Stimulated activated memory B cell treated with anti-CD40 and anti-IgM and Interleukin-4, amounts not matched to agents 10 μg/mL and 1 μg/mL and 100 μg/mL, for 72 hours (primary cell): ENCODE measurements around the gene NDRG2.
A peak's percentile ranks its signal among the peaks of the same experiment; 100 is the strongest.

Experiments used
- ATAC-seq: fragments of 150-1000 bp; cut with Tn5 transposase; 2 replicates; pipeline ENCODE4 v1.10.0; 2021
- H3K27ac Mint-ChIP-seq: one replicate; pipeline ENCODE4 v1.8.0; 2022; ENCODE audit warnings: mild to moderate bottlenecking, mixed read lengths
- H3K27me3 Mint-ChIP-seq: one replicate; pipeline ENCODE4 v1.8.0; 2022; ENCODE audit warnings: mixed read lengths
- H3K36me3 Mint-ChIP-seq: one replicate; pipeline ENCODE4 v1.8.0; 2022; ENCODE audit warnings: mixed read lengths
- H3K4me1 Mint-ChIP-seq: one replicate; pipeline ENCODE4 v1.8.0; 2022; ENCODE audit warnings: mixed read lengths
- H3K4me3 Mint-ChIP-seq: one replicate; pipeline ENCODE4 v1.8.0; 2022; ENCODE audit warnings: mild to moderate bottlenecking, moderate library complexity, mixed read lengths
- H3K9me3 Mint-ChIP-seq: one replicate; pipeline ENCODE4 v1.8.0; 2022; ENCODE audit warnings: mixed read lengths

Gene NDRG2

GRCh38 chr14:21059842-21060613 lies 35.2 kb upstream of the NDRG2 start:
- Mint-ChIP-seq H3K4me3 (no peak overlapping the region), H3K36me3 (no peaks in the 10 kb centered on the region), H3K27ac (no peak overlapping the region), H3K9me3 (no peaks in the 10 kb centered on the region), H3K4me1 (no peaks in the 10 kb centered on the region), H3K27me3 (peaks cover 54% of the 10 kb centered on the region)
- no peak for ATAC-seq

DNA sequence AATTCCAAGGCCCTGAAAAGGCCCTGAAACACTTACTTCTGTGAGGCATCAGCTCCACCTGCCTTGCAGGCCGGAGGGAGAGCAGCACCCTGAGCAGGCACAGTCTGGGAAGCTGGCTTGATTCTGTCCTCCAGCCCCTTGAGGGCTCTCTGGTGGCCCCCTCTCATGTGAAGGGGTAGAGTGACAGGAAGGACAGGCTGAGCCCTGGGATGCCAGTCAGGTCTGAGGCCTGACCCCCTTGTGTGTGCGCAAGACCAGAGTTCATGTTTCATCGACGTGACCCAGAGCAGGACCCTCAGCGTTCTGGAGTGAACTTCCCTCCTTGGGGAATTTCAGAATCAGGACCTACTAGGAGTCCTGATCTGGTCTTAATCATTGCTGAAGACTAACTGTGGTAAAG lies 34.0 kb upstream of the NDRG2 start:
- Mint-ChIP-seq H3K4me1 (no peaks in the 10 kb centered on the region), H3K27me3 (peaks cover 54% of the 10 kb centered on the region), H3K36me3 (no peaks in the 10 kb centered on the region), H3K9me3 (no peaks in the 10 kb centered on the region), H3K27ac (no peak overlapping the region), H3K4me3 (no peak overlapping the region)
- no peak for ATAC-seq

DNA sequence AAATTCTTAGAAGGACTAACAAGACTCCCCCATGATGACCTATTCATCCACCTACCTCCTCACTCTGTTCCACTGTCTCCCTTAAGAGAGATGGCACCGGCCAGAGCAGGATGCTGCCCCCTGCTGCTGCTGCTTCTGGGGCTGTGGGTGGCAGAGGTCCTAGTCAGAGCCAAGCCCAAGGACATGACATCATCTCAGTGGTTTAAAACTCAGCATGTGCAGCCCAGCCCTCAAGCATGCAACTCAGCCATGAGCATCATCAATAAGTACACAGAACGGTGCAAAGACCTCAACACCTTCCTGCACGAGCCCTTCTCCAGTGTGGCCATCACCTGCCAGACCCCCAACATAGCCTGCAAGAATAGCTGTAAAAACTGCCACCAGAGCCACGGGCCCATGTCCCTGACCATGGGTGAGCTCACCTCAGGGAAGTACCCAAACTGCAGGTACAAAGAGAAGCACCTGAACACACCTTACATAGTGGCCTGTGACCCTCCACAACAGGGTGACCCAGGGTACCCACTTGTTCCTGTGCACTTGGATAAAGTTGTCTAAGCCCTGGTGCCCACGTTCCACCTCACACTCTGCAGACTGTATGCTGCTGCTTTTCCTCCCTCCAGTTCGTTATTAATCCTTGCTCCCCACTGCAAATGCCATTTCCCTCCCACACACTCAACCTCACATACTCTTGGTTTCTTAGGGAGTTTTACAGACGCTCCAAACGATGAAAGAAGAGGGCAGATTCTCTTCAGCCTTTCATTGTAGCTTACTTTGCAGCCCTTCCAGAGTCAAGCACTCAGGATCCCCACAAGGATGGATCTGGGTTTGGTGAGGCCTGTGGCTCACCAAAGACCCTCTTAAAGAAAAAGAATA lies 33.2 kb upstream of the NDRG2 start, which contains the start of gene RNASE8:
RNASE8 (plus strand) TSS at position 20 of the 873 bp plus-strand sequence; CDS start at position 91, 71 bp downstream.
- H3K4me3 Mint-ChIP-seq, result no peak within 1 kb of the TSS
- ATAC-seq, result peak; percentile 38
- peaks cover 49% of the 10 kb centered on the region for H3K27me3 Mint-ChIP-seq
- no peak within 1 kb of the TSS for H3K27ac Mint-ChIP-seq
- no peaks in the 10 kb centered on the region for H3K9me3 Mint-ChIP-seq
- H3K36me3 Mint-ChIP-seq, result no peaks in the 10 kb centered on the region
- no peaks in the 10 kb centered on the region for H3K4me1 Mint-ChIP-seq

- no peak for ATAC-seq
- Mint-ChIP-seq H3K36me3 (no peaks in the 10 kb centered on the region), H3K27me3 (peaks cover 48% of the 10 kb centered on the region), H3K9me3 (no peaks in the 10 kb centered on the region), H3K4me3 (no peak overlapping the region), H3K4me1 (no peaks in the 10 kb centered on the region), H3K27ac (no peak overlapping the region)
Observed at GRCh38 chr14:21056520-21057163, 31.8 kb upstream of the NDRG2 start.

- Mint-ChIP-seq H3K4me3 (no peak overlapping the region), H3K4me1 (no peaks in the 10 kb centered on the region), H3K9me3 (no peaks in the 10 kb centered on the region), H3K27ac (no peak overlapping the region), H3K27me3 (peaks cover 39% of the 10 kb centered on the region), H3K36me3 (no peaks in the 10 kb centered on the region)
- ATAC-seq, result no peak
Observed at GRCh38 chr14:21055432-21056117, 30.7 kb upstream of the NDRG2 start.

DNA sequence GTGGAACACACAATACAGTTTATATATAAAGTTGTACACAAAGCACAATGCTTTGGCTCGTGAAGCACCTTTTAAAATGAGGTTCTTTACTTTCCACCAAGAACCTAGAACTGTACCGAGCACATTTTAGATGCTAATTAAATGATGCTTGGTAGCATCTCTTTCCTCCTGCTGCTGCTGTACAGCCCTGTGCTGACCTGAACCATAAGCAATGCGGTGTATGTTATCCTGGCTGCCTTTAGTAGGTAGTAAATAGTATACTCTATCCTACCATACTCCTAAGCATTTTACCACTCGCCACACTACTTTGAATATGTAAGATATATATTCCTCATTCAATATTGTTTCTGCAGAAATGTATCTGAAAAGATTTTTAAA lies 29.9 kb upstream of the NDRG2 start:
- Mint-ChIP-seq H3K36me3 (no peaks in the 10 kb centered on the region), H3K27me3 (peaks cover 31% of the 10 kb centered on the region), H3K4me3 (no peak overlapping the region), H3K27ac (no peak overlapping the region), H3K4me1 (no peaks in the 10 kb centered on the region), H3K9me3 (no peaks in the 10 kb centered on the region)
- ATAC-seq, result no peak

GRCh38 chr14:21054123-21054767 lies 29.4 kb upstream of the NDRG2 start:
- Mint-ChIP-seq H3K27me3 (peaks cover 30% of the 10 kb centered on the region), H3K4me1 (no peaks in the 10 kb centered on the region), H3K36me3 (no peaks in the 10 kb centered on the region), H3K9me3 (no peaks in the 10 kb centered on the region), H3K4me3 (no peak overlapping the region), H3K27ac (no peak overlapping the region)
- ATAC-seq, result no peak

- Mint-ChIP-seq H3K27me3 (peaks cover 25% of the 10 kb centered on the region), H3K27ac (no peak overlapping the region), H3K4me1 (no peaks in the 10 kb centered on the region), H3K4me3 (no peak overlapping the region), H3K9me3 (no peaks in the 10 kb centered on the region), H3K36me3 (no peaks in the 10 kb centered on the region)
- ATAC-seq, result no peak
Observed at GRCh38 chr14:21053184-21054122, 28.6 kb upstream of the NDRG2 start.

DNA sequence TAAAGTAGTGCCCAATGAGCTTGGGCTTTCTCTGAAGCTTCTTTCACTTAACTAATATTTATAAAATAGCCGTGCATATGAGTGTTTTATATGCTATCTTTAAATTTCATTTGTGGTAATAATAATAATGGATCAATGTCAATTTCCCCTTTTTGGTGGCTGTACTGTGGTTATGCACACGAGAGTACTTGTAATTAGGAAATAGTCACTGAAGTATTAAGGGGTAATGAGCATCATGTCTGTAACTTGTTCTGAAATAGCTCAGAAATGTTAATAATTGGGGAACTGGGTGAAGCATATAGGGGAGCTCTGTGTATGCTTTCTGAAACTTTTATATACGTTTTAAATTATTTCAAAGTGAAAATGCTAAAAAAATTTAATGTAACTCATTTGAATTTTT lies 25.7 kb upstream of the NDRG2 start:
- Mint-ChIP-seq H3K36me3 (no peaks in the 10 kb centered on the region), H3K27me3 (peaks cover 19% of the 10 kb centered on the region), H3K4me3 (no peak overlapping the region), H3K4me1 (no peaks in the 10 kb centered on the region), H3K27ac (no peak overlapping the region), H3K9me3 (no peaks in the 10 kb centered on the region)
- ATAC-seq, result no peak

DNA sequence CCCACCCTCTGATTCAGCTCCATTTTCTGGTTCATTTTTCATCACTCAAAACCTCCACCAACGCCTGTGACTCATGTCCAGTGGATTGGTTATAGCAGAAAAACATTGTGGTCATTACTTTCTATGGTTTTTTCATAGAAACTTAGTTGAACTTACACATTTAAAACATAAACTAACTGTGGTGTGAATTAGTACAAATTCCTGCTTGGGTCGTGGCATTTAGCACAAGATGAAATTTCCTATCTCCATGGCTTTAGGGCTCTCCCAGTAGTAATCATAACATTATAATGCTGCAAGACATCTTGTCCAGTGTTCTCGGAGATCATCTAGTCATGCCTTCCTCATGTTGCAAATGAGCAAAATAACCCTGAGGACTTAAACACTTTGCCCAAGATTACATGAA lies 24.4 kb upstream of the NDRG2 start:
- H3K36me3 Mint-ChIP-seq, result no peaks in the 10 kb centered on the region

GRCh38 chr14:21048638-21049037 lies 23.8 kb upstream of the NDRG2 start:
- Mint-ChIP-seq H3K27me3 (peaks cover 31% of the 10 kb centered on the region), H3K4me3 (no peak overlapping the region), H3K27ac (no peak overlapping the region), H3K36me3 (no peaks in the 10 kb centered on the region), H3K4me1 (no peaks in the 10 kb centered on the region), H3K9me3 (no peaks in the 10 kb centered on the region)
- no peak for ATAC-seq

More for the DNA sequence above, 24.4 kb upstream of the NDRG2 start:
- Mint-ChIP-seq H3K27me3 (peaks cover 31% of the 10 kb centered on the region), H3K27ac (no peak overlapping the region), H3K4me3 (no peak overlapping the region), H3K9me3 (no peaks in the 10 kb centered on the region), H3K4me1 (no peaks in the 10 kb centered on the region)
- ATAC-seq, result no peak

- Mint-ChIP-seq H3K27ac (no peak overlapping the region), H3K4me1 (no peaks in the 10 kb centered on the region), H3K27me3 (peaks cover 36% of the 10 kb centered on the region), H3K36me3 (no peaks in the 10 kb centered on the region), H3K4me3 (no peak overlapping the region), H3K9me3 (no peaks in the 10 kb centered on the region)
- ATAC-seq, result no peak
Observed at GRCh38 chr14:21047378-21047781, 22.5 kb upstream of the NDRG2 start.

- no peaks in the 10 kb centered on the region for H3K36me3 Mint-ChIP-seq
Observed at GRCh38 chr14:21043974-21044618, 19.2 kb upstream of the NDRG2 start.

More at GRCh38 chr14:21043974-21044618, 19.2 kb upstream of the NDRG2 start:
- Mint-ChIP-seq H3K27ac (no peak overlapping the region), H3K9me3 (no peaks in the 10 kb centered on the region), H3K4me1 (no peaks in the 10 kb centered on the region), H3K27me3 (peaks cover 38% of the 10 kb centered on the region), H3K4me3 (no peak overlapping the region)
- ATAC-seq, result no peak
